ENCODE data around the gene NCK2.

Gene NCK2

GRCh38 chr2:105859694-105859951 is 114.9 kb downstream of the NCK2 start:
- H3K9me2 ChIP-seq (replicated peaks; ENCODE audit: control insufficient read depth, low read length): no peaks in the 10 kb centered on the region
- H3K9me3 ChIP-seq (ENCODE audit: control insufficient read depth, insufficient read depth, low read length): no peaks in the 10 kb centered on the region
- no peaks in the 10 kb centered on the region for H3F3A ChIP-seq (ENCODE audit: control insufficient read depth, insufficient read depth)
- TF ChIP-seq CTCF (IDR thresholded peaks at IDR 0.05; ENCODE audit: low read depth, low read length, poor library complexity, severe bottlenecking): no peak
- no peak for TF ChIP-seq EZH2phosphoT487 (IDR thresholded peaks at IDR 0.05; ENCODE audit: borderline replicate concordance, low read length)
- H3K27me3 ChIP-seq (ENCODE audit: control insufficient read depth, low read length): no peaks in the 10 kb centered on the region
- no peak overlapping the region for H3K4me2 ChIP-seq (ENCODE audit: low read length)
- H3K4me1 ChIP-seq (ENCODE audit: control insufficient read depth, low read length): no peaks in the 10 kb centered on the region
- no peak overlapping the region for H3K27ac ChIP-seq (ENCODE audit: low read depth, low read length)
- H3K4me3 ChIP-seq (ENCODE audit: low read length): no peak overlapping the region
- H3K36me3 ChIP-seq (ENCODE audit: control insufficient read depth, low read length): no peaks in the 10 kb centered on the region
- H4K20me1 ChIP-seq (ENCODE audit: control insufficient read depth, insufficient read depth, low read depth, low read length): peaks cover 7% of the 10 kb centered on the region; the same call in 1 of the 2 replicates
- H3K79me2 ChIP-seq (ENCODE audit: control insufficient read depth, low read length): no peaks in the 10 kb centered on the region

GRCh38 chr2:105860567-105860966 is 115.9 kb downstream of the NCK2 start:
- H3K79me2 ChIP-seq (ENCODE audit: control insufficient read depth, low read length): no peaks in the 10 kb centered on the region
- H4K20me1 ChIP-seq (ENCODE audit: control insufficient read depth, insufficient read depth, low read depth, low read length): peaks cover 7% of the 10 kb centered on the region; the same call in 1 of the 2 replicates
- no peaks in the 10 kb centered on the region for H3K9me2 ChIP-seq (replicated peaks; ENCODE audit: control insufficient read depth, low read length)
- H3K4me2 ChIP-seq (ENCODE audit: low read length): no peak overlapping the region
- H3K4me1 ChIP-seq (ENCODE audit: control insufficient read depth, low read length): no peaks in the 10 kb centered on the region
- H3K9me3 ChIP-seq (ENCODE audit: control insufficient read depth, insufficient read depth, low read length): no peaks in the 10 kb centered on the region
- H3K27me3 ChIP-seq (ENCODE audit: control insufficient read depth, low read length): no peaks in the 10 kb centered on the region
- TF ChIP-seq EZH2phosphoT487 (IDR thresholded peaks at IDR 0.05; ENCODE audit: borderline replicate concordance, low read length): no peak
- TF ChIP-seq CTCF (IDR thresholded peaks at IDR 0.05; ENCODE audit: low read depth, low read length, poor library complexity, severe bottlenecking): no peak
- H3F3A ChIP-seq (ENCODE audit: control insufficient read depth, insufficient read depth): no peaks in the 10 kb centered on the region
- no peak overlapping the region for H3K4me3 ChIP-seq (ENCODE audit: low read length)
- H3K27ac ChIP-seq (ENCODE audit: low read depth, low read length): no peak overlapping the region
- no peaks in the 10 kb centered on the region for H3K36me3 ChIP-seq (ENCODE audit: control insufficient read depth, low read length)

- Histone ChIP-seq H3K27me3 (ENCODE audit: control insufficient read depth, low read length) (no peaks in the 10 kb centered on the region), H3K27ac (ENCODE audit: low read depth, low read length) (no peak overlapping the region), H3K4me1 (ENCODE audit: control insufficient read depth, low read length) (no peaks in the 10 kb centered on the region), H3K9me2 (replicated peaks; ENCODE audit: control insufficient read depth, low read length) (no peaks in the 10 kb centered on the region), H3K9me3 (ENCODE audit: control insufficient read depth, insufficient read depth, low read length) (no peaks in the 10 kb centered on the region), H3K36me3 (ENCODE audit: control insufficient read depth, low read length) (no peaks in the 10 kb centered on the region), H3K4me3 (ENCODE audit: low read length) (no peak overlapping the region), H3K4me2 (ENCODE audit: low read length) (no peak overlapping the region), H3K79me2 (ENCODE audit: control insufficient read depth, low read length) (no peaks in the 10 kb centered on the region), H3F3A (ENCODE audit: control insufficient read depth, insufficient read depth) (no peaks in the 10 kb centered on the region), H4K20me1 (ENCODE audit: control insufficient read depth, insufficient read depth, low read depth, low read length) (peaks cover 7% of the 10 kb centered on the region; the same call in 1 of the 2 replicates)
- TF ChIP-seq CTCF (IDR thresholded peaks at IDR 0.05; ENCODE audit: low read depth, low read length, poor library complexity, severe bottlenecking) (no peak), EZH2phosphoT487 (IDR thresholded peaks at IDR 0.05; ENCODE audit: borderline replicate concordance, low read length) (no peak)
Measured at GRCh38 chr2:105861200-105861599, 116.5 kb downstream of the NCK2 start.

GRCh38 chr2:105862843-105863242 is 118.1 kb downstream of the NCK2 start:
- Histone ChIP-seq H3K9me3 (ENCODE audit: control insufficient read depth, insufficient read depth, low read length) (no peaks in the 10 kb centered on the region), H3K27ac (ENCODE audit: low read depth, low read length) (no peak overlapping the region), H3K36me3 (ENCODE audit: control insufficient read depth, low read length) (no peaks in the 10 kb centered on the region), H3K79me2 (ENCODE audit: control insufficient read depth, low read length) (no peaks in the 10 kb centered on the region), H4K20me1 (ENCODE audit: control insufficient read depth, insufficient read depth, low read depth, low read length) (peaks cover 7% of the 10 kb centered on the region; the same call in 1 of the 2 replicates), H3F3A (ENCODE audit: control insufficient read depth, insufficient read depth) (no peaks in the 10 kb centered on the region), H3K4me3 (ENCODE audit: low read length) (no peak overlapping the region), H3K4me2 (ENCODE audit: low read length) (no peak overlapping the region), H3K9me2 (replicated peaks; ENCODE audit: control insufficient read depth, low read length) (no peaks in the 10 kb centered on the region), H3K4me1 (ENCODE audit: control insufficient read depth, low read length) (no peaks in the 10 kb centered on the region), H3K27me3 (ENCODE audit: control insufficient read depth, low read length) (no peaks in the 10 kb centered on the region)
- TF ChIP-seq CTCF (IDR thresholded peaks at IDR 0.05; ENCODE audit: low read depth, low read length, poor library complexity, severe bottlenecking) (no peak), EZH2phosphoT487 (IDR thresholded peaks at IDR 0.05; ENCODE audit: borderline replicate concordance, low read length) (no peak)

Measured in DOHH2 (cell line).